CD4-positive, alpha-beta T cell treated with Interleukin-15 for 4 hours (primary cell): ENCODE measurements around the gene CHD9.
A peak's percentile ranks its signal among the peaks of the same experiment; 100 is the strongest.
"Not testable (repeated sequence)": the region's sequence is repeated elsewhere in the genome, so short reads cannot be mapped to it uniquely, and the experiment has no call there.

ENCODE experiments used
- DNase-seq: peaks from one replicate; pipeline ENCODE4 v3.0.0-alpha.2; 2020; ENCODE audit warnings: low spot score

Gene CHD9

DNA sequence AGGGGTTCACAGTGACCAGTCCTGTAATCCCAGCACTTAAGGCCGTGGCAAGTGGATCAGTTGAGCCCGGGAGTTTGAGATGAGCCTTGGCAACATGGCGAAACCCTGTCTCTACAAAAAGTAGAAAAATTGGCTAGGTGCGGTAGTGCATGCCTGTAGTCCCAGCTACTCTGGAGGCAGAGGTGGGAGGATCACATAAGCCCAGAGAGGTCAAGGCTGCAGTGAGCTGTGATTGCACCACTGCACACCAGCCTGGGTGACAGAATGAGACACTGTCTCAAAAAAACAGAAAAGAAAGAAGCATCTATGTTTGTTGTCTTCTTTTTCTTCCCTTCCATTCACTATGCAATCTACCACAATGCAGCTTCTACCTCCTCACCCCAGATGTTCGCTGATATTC lies 227.5 kb downstream of the CHD9 start:
- no peak for DNase-seq

DNA sequence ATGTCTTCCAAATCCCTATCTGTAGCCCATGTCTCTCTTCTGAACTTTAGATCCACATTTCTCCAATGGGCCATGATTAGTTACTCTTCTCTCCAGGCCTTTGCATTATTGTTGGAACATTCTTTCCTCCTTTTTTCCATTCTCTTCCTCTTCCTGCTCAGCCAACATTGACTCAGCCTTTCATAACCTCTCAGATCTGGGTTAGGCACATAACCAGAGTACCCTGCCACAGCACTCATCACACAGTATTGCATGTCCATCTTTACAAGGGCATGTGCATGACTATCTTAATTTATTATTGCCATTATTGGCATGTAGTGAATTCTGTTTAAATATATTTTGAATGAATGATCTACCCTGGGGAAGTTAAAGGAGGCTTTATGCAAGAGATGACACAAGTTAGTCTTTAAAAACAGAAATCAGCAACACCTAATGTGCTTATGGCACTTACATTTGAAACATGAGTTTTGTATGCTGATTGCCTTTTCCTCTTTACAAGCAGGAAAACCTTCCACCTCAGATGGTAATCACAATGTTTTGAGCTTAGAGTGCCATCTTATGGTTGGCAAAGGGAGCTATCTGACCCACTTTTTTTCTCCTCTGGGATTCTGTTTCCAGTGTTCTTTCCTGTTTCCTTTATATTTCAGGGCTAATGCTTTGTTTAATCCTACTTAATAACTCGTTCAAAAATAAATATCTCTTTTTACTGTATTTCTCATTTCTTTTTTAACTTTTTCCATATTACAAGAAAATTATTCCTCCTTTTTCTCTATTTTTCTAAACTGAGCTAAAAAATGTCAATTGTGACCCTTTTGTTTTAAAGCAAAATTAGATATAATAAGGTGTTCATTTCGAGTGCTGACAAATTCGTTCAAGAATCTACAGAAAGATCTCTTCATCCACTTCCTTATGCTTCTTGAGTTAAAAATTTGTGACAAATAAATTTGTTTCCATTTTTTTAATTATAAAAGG lies 228.5 kb downstream of the CHD9 start:
- peak; percentile 9 for DNase-seq

DNA sequence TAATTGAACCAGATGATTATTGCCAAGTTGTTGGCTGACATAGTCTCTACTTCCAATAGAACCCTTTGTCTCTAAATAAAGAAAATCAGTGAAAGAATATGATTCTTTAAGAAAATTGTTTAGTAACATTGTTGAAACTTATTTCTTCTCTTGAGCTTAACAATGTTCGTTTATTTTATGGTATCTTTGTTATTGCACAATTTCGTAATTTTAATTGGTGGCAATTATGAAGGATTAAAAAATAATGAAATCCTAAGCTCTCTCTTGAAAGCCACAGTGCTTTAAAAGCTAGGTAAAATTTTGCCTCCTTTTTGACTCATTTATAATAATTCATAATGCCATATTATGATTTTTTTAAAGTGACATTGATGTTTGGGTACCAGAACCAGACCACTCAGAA lies 230.4 kb downstream of the CHD9 start:
- DNase-seq = no peak

DNA sequence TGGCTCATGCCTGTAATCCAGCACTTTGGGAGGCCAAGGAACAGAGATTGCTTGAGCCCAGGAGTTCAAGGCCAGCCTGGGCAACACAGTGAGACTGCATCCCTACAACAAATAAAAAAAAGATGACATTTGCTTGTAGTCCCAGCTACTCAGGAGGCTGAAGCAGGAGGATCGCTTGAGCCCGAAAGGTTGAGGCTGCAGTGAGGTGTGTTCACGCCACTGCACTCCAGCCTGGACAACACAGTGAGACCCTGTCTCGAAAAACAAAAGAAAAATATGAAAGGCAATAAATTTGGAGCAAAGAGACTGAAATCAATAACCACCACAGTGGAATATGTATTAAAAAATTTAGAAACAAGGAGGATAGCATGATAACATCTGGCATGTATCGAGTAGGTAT lies 235.7 kb downstream of the CHD9 start:
- no peak for DNase-seq

DNA sequence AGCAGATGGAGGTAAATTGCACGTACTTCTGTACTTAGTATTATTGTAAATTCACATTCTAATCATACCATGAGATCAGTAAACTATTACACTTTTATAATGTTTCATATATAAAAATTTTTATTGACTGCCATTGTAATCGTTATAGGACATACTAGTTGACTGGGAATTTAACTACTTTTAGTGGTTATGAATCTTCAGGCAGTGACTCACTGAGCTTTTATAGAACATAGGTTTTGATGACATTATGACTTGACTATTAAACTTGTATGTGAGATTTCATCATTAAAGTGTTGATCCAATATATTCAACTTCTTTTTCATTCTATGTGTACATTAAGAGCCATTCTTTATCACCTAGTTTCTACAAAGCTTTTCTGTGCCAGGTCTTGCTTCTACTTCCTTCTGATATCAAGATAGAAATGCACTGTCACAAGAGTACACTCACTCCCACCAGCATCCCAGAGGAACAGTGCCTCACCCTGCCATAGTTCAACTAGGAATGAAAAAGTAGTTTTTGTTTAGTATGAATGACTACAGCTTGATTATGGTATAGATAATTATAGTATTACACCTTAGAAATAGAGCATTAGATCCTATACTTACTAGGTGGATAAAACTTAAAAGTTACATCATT lies 237.1 kb downstream of the CHD9 start:
- no peak for DNase-seq

DNA sequence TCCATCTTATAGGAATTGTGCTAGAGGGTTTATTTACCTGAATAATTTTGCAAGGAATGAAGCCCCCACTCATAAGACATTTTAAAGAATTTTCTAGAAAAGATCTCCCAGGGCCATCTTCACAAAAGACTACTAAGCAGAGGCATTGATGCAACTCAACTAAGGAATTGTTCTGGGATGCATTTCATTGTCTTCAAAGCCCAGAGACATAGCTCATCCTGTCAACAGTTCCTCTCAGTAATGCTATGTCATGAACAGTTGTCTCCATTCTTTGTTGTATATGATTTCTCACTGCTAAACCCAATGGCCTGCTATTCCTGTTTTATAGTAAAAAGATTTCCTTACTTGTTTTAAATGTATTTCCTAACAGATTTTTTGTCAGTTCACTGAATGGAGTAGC lies 242.7 kb downstream of the CHD9 start:
- no peak for DNase-seq

DNA sequence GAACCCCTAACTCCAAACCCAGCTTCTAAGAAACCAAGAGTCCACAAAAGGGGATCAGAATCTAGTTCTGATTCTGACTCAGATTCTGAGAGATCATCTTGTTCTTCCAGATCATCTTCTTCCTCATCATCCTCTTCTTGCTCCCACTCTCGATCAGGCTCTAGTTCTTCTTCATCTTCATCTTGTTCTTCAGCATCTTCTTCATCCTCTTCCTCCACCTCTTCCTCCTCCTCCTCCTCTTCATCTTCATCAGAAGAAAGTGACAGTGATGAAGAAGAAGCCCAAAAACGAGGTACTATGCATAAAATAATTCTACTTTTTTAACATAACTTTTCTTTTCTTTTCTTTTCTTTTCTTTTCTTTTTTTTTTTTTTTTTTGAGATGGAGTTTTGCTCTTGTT lies 249.5 kb downstream of the CHD9 start:
- DNase-seq = no peak

DNA sequence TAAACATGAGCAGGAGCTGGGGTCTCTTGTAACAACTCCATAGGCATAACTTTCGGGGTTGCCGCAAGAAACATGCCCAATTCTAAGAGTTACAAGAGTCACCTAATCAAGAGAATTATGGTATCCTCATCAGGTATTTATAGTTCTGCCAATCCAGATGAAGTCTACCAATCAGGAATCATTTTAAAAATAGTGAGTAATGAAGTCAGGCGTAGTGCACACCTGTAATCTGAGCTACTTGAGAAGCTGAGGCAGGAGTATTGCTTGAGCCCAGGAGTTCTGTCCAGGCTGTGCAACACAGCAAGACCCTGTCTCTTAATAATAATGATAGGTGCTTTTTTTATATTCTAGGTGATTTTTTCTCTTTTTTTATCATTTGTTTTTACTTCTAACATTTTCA lies 251.0 kb downstream of the CHD9 start:
- no peak for DNase-seq

DNA sequence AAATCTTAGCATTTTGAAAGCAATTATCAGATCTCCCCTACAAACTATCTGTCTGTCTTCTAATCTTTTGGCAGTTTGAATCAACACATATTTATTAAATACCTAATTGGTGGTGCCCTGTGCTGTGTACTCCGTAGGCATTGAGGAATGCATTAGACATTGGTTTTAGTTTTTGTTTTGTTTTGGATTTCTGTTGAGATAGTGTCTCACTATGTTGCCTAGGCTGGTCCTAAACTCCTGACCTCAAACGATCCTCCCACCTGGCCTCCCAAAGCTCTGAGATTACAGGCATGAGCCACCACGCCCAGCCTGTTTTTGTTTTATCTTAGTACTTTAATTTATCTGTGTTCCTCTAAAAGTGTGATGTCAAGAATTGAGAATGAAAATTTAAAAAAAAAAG lies 254.7 kb downstream of the CHD9 start:
- DNase-seq = no peak

DNA sequence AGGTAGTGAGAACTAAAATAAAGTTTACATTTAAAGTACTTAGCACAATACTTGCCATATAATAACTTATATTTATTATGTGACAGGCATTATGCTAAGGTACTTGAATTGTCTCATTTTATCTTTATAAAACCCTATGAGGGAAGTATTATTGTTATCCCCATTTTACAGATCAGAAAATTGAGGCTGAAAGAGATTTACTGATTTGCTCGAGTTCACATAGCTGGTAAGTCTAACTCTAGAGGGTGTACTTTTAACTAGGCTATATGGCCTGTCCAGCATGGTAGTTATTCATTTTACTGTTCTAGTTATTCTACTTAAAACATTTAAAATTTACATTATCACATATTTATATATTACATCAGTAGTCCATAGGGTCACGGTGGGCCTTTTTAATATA lies 266.2 kb downstream of the CHD9 start:
- no peak for DNase-seq

DNA sequence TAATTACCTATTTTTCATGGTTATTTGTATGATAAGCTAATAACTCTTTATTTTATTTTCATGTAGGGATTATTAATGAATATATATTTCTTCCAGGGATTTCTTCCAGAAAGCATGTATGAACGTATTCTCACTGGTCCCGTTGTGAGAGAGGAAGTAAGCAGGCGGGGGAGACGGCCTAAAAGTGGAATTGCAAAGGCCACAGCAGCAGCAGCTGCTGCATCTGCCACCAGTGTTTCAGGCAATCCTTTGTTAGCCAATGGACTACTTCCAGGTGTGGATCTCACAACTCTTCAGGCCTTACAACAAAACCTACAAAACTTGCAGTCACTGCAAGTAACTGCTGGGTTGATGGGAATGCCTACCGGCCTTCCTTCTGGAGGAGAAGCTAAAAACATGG lies 269.1 kb downstream of the CHD9 start:
- no peak for DNase-seq

DNA sequence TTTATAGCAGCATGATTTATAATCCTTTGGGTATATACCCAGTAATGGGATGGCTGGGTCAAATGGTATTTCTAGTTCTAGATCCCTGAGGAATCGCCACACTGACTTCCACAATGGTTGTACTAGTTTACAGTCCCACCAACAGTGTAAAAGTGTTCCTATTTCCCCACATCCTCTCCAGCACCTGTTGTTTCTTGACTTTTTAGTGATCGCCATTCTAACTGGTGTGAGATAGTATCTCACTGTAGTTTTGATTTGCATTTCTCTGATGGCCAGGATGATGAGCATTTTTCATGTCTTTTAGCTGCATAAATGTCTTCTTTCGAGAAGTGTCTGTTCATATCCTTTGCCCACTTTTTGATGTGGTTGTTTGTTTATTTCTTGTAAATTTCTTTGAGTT lies 276.2 kb downstream of the CHD9 start:
- DNase-seq = not testable (repeated sequence)

DNA sequence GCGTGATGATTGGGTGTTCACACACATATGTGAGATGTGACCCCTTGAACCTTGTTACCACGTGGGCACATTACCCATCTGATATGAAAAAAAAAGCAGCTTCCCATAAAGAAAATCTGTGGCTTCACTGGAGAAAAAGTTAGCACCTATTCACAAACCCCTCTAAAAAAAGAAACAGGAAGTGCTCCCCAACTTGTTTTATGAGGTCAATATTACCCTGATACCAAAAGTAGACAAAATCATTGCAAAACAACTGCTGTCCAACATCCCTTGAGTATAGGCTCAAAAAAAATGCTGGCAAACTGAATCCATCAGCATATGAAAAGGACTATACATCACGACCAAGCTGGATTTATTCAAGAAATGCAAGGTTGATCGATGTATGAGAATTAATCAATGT lies 279.8 kb downstream of the CHD9 start:
- no peak for DNase-seq

DNA sequence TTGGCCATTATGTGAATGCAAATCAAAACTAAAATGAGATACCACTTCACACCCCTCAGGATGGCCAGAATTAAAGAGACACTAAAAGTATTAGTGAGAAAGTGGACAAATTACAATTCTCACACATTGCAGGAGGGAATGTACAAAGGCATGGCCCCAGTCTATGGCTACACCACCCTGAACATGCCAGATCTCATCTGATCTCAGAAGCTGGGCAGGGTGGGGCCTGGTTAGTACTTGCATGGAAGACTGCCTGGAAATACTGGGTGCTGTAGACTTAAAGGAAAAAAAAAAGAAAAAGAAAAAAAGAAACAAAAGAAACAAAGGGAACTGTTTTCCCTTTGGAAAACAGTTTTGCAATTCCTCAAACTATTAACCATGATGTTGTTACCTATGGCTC lies 282.5 kb downstream of the CHD9 start:
- DNase-seq = no peak

DNA sequence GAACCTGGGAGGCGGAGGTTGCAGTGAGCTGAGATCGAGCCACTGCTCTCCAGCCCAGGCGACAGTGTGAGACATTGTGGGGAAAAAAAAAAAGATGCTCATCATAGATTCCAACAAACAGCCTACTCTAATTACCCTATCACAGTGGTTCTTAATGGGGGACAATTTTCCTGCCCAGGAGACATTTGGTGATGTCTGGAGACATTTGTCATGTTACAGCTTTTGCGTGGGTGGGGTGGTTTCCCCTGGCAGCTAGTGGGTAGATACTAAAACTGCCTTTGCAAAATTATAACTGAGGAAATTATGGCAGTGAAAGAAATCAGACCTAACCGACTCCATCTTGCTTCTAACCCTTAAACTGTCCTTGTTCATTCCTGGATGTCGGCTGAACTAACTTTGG lies 287.0 kb downstream of the CHD9 start:
- DNase-seq = no peak

DNA sequence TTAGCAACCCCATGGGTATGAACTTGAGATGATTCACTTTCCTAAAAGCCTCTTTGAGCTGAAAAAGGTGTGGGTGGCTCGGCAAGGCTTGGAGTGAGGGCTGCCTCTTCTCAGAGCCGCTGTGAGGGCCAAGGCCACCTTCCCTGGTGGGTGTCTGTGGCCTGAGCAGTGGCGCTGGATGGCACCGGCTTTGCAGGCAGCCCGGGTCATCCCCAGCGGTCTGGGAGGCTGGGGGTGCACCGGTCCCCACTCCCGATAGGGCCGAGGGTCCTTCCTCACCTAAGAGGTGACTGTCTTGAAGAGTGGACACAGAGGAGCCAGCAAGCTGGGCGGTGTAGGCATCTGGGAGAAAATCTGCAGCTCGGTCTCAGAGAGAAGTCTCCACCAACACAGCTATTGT lies 300.3 kb downstream of the CHD9 start:
- no peak for DNase-seq

DNA sequence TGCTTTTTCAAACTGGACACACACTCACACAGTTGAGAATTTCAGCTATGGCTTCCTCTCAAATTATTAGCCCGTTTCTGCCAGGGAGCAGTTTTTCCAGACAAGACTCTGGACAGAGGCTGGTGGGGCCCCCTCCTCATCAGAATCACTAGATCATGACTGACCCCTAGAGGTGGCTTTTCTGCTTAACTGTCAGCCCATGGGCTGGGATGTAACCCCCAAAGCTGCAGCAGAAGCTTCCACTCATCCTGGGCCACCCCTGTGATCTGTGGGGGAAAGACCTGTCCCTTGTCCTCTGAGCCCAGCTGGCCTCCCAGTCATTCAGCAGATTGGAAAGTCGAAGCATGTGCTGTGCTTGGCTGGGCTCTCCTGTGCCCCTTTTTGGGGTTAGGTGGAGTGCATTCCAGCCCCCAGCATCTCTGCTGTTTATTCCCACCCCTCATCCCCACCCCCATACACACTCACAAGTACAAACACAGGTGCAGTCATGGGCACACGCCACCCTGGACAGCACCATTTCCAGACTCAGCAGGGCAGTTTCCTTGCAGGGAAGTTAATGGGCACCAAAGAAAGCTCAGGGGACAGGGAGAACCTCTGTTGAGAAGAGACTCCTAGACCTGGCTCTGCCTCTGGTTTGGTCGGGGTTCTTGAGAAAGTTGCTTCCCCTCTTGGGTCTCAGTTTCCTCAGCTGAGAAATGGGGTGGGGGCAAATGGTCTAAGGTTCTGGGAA lies 301.9 kb downstream of the CHD9 start:
- no peak for DNase-seq

DNA sequence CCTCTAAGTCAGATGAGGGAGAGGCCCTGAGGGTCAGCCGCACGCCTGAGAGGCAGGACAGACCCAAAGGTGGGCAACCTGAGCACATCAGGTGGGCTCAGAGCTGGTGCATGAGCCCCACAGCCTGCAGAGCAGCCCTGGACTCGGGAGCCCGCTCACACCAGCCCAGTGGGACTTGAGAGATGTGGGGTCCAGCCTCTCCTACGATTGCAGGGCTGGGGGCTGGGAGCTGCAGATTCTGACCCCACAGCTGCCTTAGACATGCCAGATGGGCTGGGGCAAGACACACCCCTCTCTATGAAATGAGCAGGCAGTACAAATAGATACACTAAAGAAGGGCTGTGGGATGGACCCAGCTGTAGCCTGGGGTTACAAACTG lies 302.4 kb downstream of the CHD9 start:
- DNase-seq = no peak

DNA sequence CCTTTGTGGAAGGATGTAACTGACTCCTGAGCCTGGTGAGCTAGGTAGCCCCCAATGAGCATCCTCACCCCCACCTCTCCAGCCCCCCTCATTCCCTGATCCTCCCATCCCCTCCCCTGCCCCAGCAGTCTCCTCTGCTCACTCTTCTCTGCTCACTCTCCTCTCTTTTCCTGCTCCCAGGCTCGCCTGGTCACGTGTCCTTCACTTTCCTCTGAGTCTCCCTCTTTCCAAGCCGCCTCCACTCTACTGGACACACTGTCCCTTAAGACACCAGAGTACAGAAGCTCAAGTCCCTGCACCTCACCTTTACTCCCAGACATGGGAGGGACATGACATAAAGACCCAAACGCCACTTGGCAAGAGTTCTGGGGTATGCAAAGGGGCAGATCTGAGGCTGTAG lies 303.2 kb downstream of the CHD9 start:
- DNase-seq = no peak

DNA sequence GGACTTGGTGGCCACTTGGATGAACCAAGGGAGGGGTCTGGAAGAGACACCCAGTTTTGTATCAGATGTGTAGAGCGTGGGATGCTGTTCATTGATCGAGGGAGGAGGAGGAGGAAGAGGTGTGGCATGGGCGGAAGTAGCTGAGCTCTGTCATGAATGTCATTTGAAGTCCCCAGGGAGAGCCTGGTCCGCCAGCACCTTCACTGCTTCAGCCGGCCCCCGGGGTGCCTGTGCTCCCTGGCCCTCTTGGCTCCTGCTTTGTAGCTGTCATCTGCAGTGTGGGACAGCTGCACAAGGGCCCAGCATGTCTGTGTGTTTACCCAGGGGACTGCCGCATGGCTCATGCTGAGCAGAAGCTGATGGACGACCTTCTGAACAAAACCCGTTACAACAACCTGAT lies 304.1 kb downstream of the CHD9 start:
- no peak for DNase-seq

DNA sequence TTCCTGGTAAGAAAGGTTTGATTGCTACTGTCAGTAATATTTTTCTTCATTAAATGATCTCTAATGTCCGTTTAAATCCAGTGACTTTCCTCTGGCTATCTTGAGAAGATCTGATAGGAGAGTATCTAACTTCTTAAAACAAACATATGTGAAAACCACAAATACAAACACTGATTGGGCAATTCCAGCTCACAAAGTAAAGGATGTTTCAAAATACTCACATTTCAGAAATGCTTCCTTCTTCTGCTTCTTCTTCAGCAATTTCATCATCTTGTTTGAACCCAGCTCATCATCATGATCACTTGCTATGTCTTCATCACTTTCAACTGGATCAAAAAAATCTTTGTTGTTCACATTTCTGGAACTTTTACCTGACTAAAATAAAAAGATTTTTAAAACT lies 315.1 kb downstream of the CHD9 start:
- DNase-seq = no peak

DNA sequence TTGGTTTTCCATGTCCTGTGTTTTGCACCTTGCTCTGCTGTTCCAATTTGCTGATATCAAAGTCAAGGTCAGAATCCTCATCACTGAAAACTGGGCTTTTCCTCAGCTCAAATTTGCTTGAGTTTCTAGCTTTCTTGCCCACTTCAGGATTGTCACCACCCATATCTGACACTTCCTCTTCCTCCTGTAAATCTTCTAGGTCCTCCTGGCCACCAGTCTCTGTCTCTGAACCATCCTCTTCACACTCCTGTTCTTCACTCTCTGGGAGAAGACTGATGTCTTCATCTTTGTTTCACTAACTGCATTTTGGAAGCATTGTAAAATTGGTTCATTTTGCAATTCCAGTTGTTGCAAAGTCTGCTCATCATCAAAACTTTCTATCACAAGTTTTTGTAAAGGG lies 316.0 kb downstream of the CHD9 start:
- DNase-seq = no peak
